HCT116 (cell line): ENCODE results near the gene SPEN. TPM values are rescaled to one million over a fixed set of nuclear protein-coding genes. Genes with fewer than 3 reads are reported as not detected.

Experiments
- ATAC-seq: fragments of 200-7000 bp; cut with Tn5 transposase; 2 replicates; pipeline ENCODE4 v1.9.1; 2020; ENCODE audit warnings: mild to moderate bottlenecking, moderate library complexity
- BruUV-seq: library from RNA; stranded (reverse); fragments of 400-500 nt; replicated peaks from 2 replicates; lab custom pipeline; 2021; lab: Mats Ljungman, UMichigan
- CTCF ChIA-PET: fragments of 300-600 bp; sonication (Branson Sonifier 250); formaldehyde crosslinking; loops from one replicate; lab custom pipeline; 2021; ENCODE audit warnings: antibody characterized with exemption; lab: Charles Lee
- POLR2A ChIA-PET: fragments of 300-600, 350-600 bp; sonication (Branson Sonifier 250); formaldehyde crosslinking; loops from one replicate; lab custom pipeline; 2021; ENCODE audit warnings: antibody characterized with exemption; lab: Charles Lee
- RAD21 ChIA-PET, 2 experiments: fragments of 300-600 bp; sonication (Branson Sonifier 250); formaldehyde crosslinking; loops; one replicate each; lab custom pipeline; 2023; ENCODE audit warnings: low total read pairs in 2 of 2; ENCODE audit not compliant: uncharacterized antibody in 2 of 2, unreplicated experiment in 2 of 2, low non-redundant PET in 1 of 2; lab: Charles Lee
- DNase-seq: peaks from one replicate; pipeline ENCODE4 v3.0.0-alpha.2; 2010; ENCODE audit warnings: low read depth, low spot score
- H2AFZ ChIP-seq: fragments of 200-600 bp; shearing (Covaris generic), sonication (generic); 2 replicates; pipeline ENCODE4 v1.6.1; 2017; ENCODE audit warnings: low read depth, mixed run types, mixed read lengths, antibody characterized with exemption, low read length; ENCODE audit not compliant: poor library complexity, severe bottlenecking
- H3K27ac ChIP-seq: 2 replicates; pipeline ENCODE4 v1.5.1; 2012; ENCODE audit warnings: low read depth, low read length
- H3K27me3 ChIP-seq: fragments of 200-600 bp; sonication (generic); 2 replicates; pipeline ENCODE4 v1.6.1; 2016; ENCODE audit warnings: mixed run types, low read length, mixed read lengths; ENCODE audit not compliant: insufficient read depth
- H3K36me3 ChIP-seq, 2 experiments: fragments of 200-500 bp in 1 of 2; fragments of 200-600 bp in 1 of 2; sonication (Bioruptor generic) in 1 of 2; sonication (generic) in 1 of 2; 2 replicates each; pipeline versions ENCODE4 v1.5.1 to v1.6.1; 2014 to 2016; ENCODE audit warnings: low read length in 2 of 2, inconsistent platforms in 1 of 2, mixed read lengths in 1 of 2, mixed run types in 1 of 2; ENCODE audit not compliant: insufficient read depth in 2 of 2, control insufficient read depth in 1 of 2
- H3K4me1 ChIP-seq, 2 experiments: fragments of 200-600 bp in 1 of 2; sonication (generic) in 1 of 2; 2 replicates each; pipeline versions ENCODE4 v1.5.1 to v1.6.1; 2012 to 2017; ENCODE audit warnings: low read length in 2 of 2, inconsistent platforms in 1 of 2, mild to moderate bottlenecking in 1 of 2, mixed read lengths in 1 of 2, mixed run types in 1 of 2, moderate library complexity in 1 of 2; ENCODE audit not compliant: insufficient read depth in 2 of 2, control insufficient read depth in 1 of 2
- H3K4me2 ChIP-seq: fragments of 200-600 bp; sonication (generic); 2 replicates; pipeline ENCODE4 v1.6.1; 2017; ENCODE audit warnings: mixed run types, low read length, mixed read lengths
- H3K4me3 ChIP-seq, 2 experiments: fragments of 200-600 bp in 1 of 2; sonication (generic) in 1 of 2; replicated peaks in 1 of 2; 2 replicates each; pipeline ENCODE4 v1.5.1; 2011 to 2016; ENCODE audit warnings: low read length in 2 of 2, control low read depth in 1 of 2, low read depth in 1 of 2, mild to moderate bottlenecking in 1 of 2, mixed read lengths in 1 of 2, mixed run types in 1 of 2
- H3K79me2 ChIP-seq: fragments of 200-600 bp; sonication (generic); 2 replicates; pipeline ENCODE4 v1.6.1; 2017; ENCODE audit warnings: mild to moderate bottlenecking, mixed run types, low read length, moderate library complexity, mixed read lengths; ENCODE audit not compliant: insufficient read depth
- H3K9ac ChIP-seq: fragments of 200-600 bp; sonication (generic); 2 replicates; pipeline ENCODE4 v1.6.1; 2016; ENCODE audit warnings: low read length, mixed read lengths
- H3K9me2 ChIP-seq: fragments of 200-600 bp; sonication (generic), shearing (Covaris generic); 2 replicates; pipeline ENCODE4 v1.6.1; 2017; ENCODE audit warnings: mixed run types, mild to moderate bottlenecking, moderate library complexity; ENCODE audit not compliant: insufficient read depth
- H3K9me3 ChIP-seq, 2 experiments: fragments of 200-500 bp in 1 of 2; fragments of 200-600 bp in 1 of 2; sonication (Bioruptor generic) in 1 of 2; sonication (generic) in 1 of 2; 2 replicates each; pipeline ENCODE4 v1.6.1; 2014 to 2017; ENCODE audit warnings: low read length in 2 of 2, mixed read lengths in 2 of 2, inconsistent platforms in 1 of 2, low read depth in 1 of 2, mild to moderate bottlenecking in 1 of 2, mixed run types in 1 of 2, moderate library complexity in 1 of 2; ENCODE audit not compliant: control insufficient read depth in 1 of 2, insufficient read depth in 1 of 2
- H4K20me1 ChIP-seq: fragments of 200-600 bp; sonication (generic), shearing (Covaris generic); 2 replicates; pipeline ENCODE4 v1.6.1; 2017; ENCODE audit warnings: mixed run types, mild to moderate bottlenecking, moderate library complexity; ENCODE audit not compliant: insufficient read depth
- CTCF ChIP-seq, 3 experiments: fragments of 200-600 bp in 1 of 3; sonication (generic) in 1 of 3; IDR thresholded peaks in 2 of 3; conservative IDR thresholded peaks in 1 of 3; 2 replicates each; pipeline ENCODE4 v1.5.1; 2012 to 2017; ENCODE audit warnings: low read depth in 2 of 3, low read length in 2 of 3, antibody characterized with exemption in 1 of 3, borderline replicate concordance in 1 of 3, control low read depth in 1 of 3, mild to moderate bottlenecking in 1 of 3, mixed read lengths in 1 of 3, mixed run types in 1 of 3, moderate library complexity in 1 of 3; ENCODE audit not compliant: insufficient read depth in 1 of 3
- JUND ChIP-seq: IDR thresholded peaks from 2 replicates; pipeline ENCODE4 v1.6.1; 2012
- intact Hi-C: fragments of 100-400 bp; cut with micrococcal nuclease; formaldehyde crosslinking; loops from 2 replicates; pipeline ENCODE4 v1.10.0; 2022
- total RNA-seq: library from RNA; stranded (reverse); gene quantifications from one replicate; pipeline ENCODE4 v1.2.1, GENCODE V29; 2021; ENCODE audit not compliant: unreplicated experiment

SPEN gene
- total RNA-seq, 1 experiment from 2014 or later = 58.6 TPM

- H4K20me1 ChIP-seq = no peaks in the 10 kb centered on the region
- RAD21 ChIA-PET = no interaction called here
- DNase-seq = no peak
- peaks cover 10% of the 10 kb centered on the region; the same call in 1 of the 2 replicates for H3K79me2 ChIP-seq
- H3K4me2 ChIP-seq = no peak overlapping the region
- H3K9me3 ChIP-seq = no peaks in the 10 kb centered on the region
- no peak overlapping the region for H3K27ac ChIP-seq
- no peak for ATAC-seq
- no peaks in the 10 kb centered on the region for H3K9me2 ChIP-seq
- H3K36me3 ChIP-seq = peaks cover 16 to 24% of the 10 kb centered on the region in 2 experiments; a peak in 3 of 4 replicates
- no peak for TF ChIP-seq CTCF (IDR thresholded peaks at IDR 0.05 in 2 of 3, conservative IDR thresholded peaks at IDR 0.05 in 1 of 3; ENCODE audit: borderline replicate concordance in 1 of 3, insufficient read depth in 1 of 3, low read depth in 2 of 3, low read length in 2 of 3)
- BruUV-seq = no TSS peak
- CTCF ChIA-PET = no interaction called here
- POLR2A ChIA-PET = no interaction called here
- no peaks in the 10 kb centered on the region for H3K27me3 ChIP-seq
- H3K9ac ChIP-seq = no peak overlapping the region
- no peak overlapping the region for H3K4me3 ChIP-seq
- intact Hi-C loops = no loop called here
- H3K4me1 ChIP-seq = peaks cover 13 to 16% of the 10 kb centered on the region in 2 experiments
- no peak overlapping the region for H2AFZ ChIP-seq
Measured at GRCh38 chr1:15945011-15945831, 97.7 kb downstream of the SPEN start.

- no peaks in the 10 kb centered on the region for H3K27me3 ChIP-seq
- H3K9me3 ChIP-seq = no peaks in the 10 kb centered on the region
- intact Hi-C loops = no loop called here
- peaks cover 17% of the 10 kb centered on the region; the same call in 1 of the 2 replicates for H3K79me2 ChIP-seq
- no TSS peak for BruUV-seq
- no peak for TF ChIP-seq JUND
- CTCF ChIA-PET = no interaction called here
- H4K20me1 ChIP-seq = no peaks in the 10 kb centered on the region
- ATAC-seq (no peak), DNase-seq (no peak)
- RAD21 ChIA-PET = no interaction called here
- no peak overlapping the region for H3K9ac ChIP-seq
- H3K4me2 ChIP-seq = no peak overlapping the region
- H3K27ac ChIP-seq = no peak overlapping the region
- no peaks in the 10 kb centered on the region for H3K9me2 ChIP-seq
- peaks cover 20 to 24% of the 10 kb centered on the region in 2 experiments for H3K4me1 ChIP-seq
- no peak overlapping the region for H2AFZ ChIP-seq
- H3K36me3 ChIP-seq = peaks cover 15 to 23% of the 10 kb centered on the region in 2 experiments; a peak in 3 of 4 replicates
- no peak overlapping the region for H3K4me3 ChIP-seq
- POLR2A ChIA-PET = interaction anchor here (0.6 kb wide), 1 partner anchor 130 kb away, joined by 3 read pairs; no protein-coding TSS in a partner anchor
Measured at GRCh38 chr1:15945832-15946448, 98.4 kb downstream of the SPEN start.
